ENCODE results near the gene ZNF784. TPM values are rescaled to one million over a fixed set of nuclear protein-coding genes. Genes with fewer than 3 reads are reported as not detected.
A peak's percentile ranks its signal among the peaks of the same experiment; 100 is the strongest.

ZNF784 gene
- total RNA-seq, 1 experiment from 2014 or later: 10.2 TPM

DNA sequence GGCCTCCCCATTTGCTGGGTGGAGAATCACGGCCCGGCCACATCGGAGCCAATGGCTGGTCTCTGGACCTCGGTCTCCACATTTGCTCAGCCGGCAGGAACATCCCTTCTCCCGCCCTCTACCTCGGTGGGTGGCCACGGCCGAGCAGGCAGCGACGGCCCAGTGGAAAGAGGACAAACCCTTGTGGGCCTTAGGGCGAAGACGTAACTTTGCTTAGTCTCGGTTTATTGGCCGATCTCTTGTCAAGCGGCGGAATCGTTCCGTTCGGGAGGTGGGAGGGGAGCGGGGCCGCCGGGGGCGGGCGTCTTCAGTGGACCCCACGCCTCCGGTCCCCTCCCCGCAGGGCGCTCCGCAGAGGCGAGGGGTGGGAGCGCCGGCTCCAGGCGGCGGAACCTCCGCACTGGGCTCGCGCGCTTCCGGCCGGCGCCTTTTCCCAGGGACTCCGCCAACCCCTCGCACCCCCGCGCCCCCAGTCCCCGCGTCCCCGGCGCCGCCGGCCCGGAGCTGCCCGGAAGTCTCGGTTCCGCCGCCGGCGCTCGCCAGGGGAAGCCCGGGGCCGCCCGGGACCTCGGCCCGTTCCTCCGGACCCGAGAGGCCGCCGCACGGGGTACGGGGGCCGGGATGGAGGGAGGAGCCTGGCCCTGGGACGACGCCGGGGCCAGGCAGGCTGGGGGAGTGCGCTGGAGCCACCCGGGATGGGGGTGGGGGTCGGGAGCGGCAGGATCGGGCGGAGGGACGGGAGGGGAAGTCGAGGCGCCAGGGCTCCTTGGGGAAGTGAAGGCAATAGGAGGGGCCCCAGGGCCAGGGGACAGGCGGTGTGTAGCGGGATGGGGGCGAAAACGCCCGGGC is 16.4 kb upstream of the ZNF784 start, which contains the start of gene ZNF580:
Gene ZNF580, plus strand, starts transcription at position 426 of the 849 bp plus-strand sequence. CDS start 1,507 bp downstream, outside the sequence.
- Mint-ChIP-seq H3K27me3 (ENCODE audit: insufficient read depth, unreplicated experiment) (no peaks in the 10 kb centered on the region), H3K4me1 (ENCODE audit: low read depth, unreplicated experiment) (peaks cover 47% of the 10 kb centered on the region), H3K36me3 (ENCODE audit: insufficient read depth, unreplicated experiment) (peaks cover 93% of the 10 kb centered on the region), H3K4me3 (ENCODE audit: unreplicated experiment) (peak within 1 kb of the TSS; percentile 86), H3K9me3 (ENCODE audit: unreplicated experiment) (no peaks in the 10 kb centered on the region), H3K27ac (ENCODE audit: unreplicated experiment) (peak within 1 kb of the TSS; percentile 95)
- Histone ChIP-seq H3K36me3 (ENCODE audit: control insufficient read depth, insufficient read depth, low read length) (0 out of 2 replicates have a peak, but pooled peaks cover 2% of the 10 kb centered on the region), H3K27me3 (replicated peaks; ENCODE audit: control insufficient read depth, insufficient read depth, low read length) (no peaks in the 10 kb centered on the region), H3K9me3 (no peaks in the 10 kb centered on the region), H3K4me3 (ENCODE audit: low read depth, low read length) (peak within 1 kb of the TSS; percentile 84), H3K4me1 (peaks cover 13% of the 10 kb centered on the region)
- no peak for TF ChIP-seq CTCF (IDR thresholded peaks at IDR 0.05; ENCODE audit: insufficient read depth in 1 of 2, low read depth in 1 of 2, low read length in 1 of 2, severe bottlenecking in 1 of 2, unreplicated experiment in 1 of 2)
- POLR2A ChIA-PET: interaction anchor here (0.6 to 1.0 kb wide), 8 partner anchors 9 to 660 kb away, joined by 3 to 8 read pairs (median 4); partner anchors contain the start of genes FIZ1, ISOC2, U2AF2 and ZNF784
- intact Hi-C loops (cut with micrococcal nuclease; ENCODE audit: unreplicated experiment): loop anchor here (1.0 to 2.0 kb wide), 2 partner anchors 8 to 14 kb away; partner anchors contain the start of gene U2AF2
- no TSS peak for BruUV-seq (replicated peaks)
- DNase-seq: peak; percentile 82 to 85
- CTCF ChIA-PET: interaction anchor here (0.6 to 1.0 kb wide), 12 partner anchors 9 to 560 kb away, joined by 3 to 21 read pairs (median 4); partner anchors contain the start of genes ISOC2, U2AF2 and ZNF784

DNA sequence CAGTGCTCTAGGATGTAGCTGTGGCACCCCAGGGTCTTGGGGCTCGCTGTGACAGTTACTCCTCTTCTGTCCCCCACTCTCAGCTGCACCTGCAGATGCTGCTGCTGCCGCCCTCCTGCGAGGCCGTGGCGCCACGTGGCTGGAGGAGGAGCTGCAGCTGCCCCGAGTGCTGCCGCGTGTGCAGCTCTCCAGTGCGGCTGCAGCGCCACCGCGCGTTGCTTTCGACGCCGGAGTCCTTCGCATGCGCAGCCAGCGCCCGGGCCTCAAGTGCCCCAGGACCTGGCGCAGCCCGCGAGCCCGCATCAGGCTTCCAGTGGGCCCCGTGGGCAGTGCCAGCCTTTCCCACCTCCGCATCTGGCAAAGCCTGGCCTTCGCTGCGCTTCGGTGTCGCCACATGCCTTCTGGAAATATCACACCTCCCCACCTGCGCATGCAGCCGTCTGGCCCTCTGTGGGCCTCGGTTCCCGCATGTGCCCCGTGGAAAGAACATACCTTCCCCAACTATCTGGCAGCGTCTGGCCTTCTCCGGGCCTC is 15.7 kb upstream of the ZNF784 start:
- peaks cover 54% of the 10 kb centered on the region for H3K4me1 Mint-ChIP-seq (ENCODE audit: low read depth, unreplicated experiment)
- peak; percentile 89 to 93 for DNase-seq
- peaks cover 16% of the 10 kb centered on the region for H3K4me1 ChIP-seq
- POLR2A ChIA-PET: interaction anchor here (0.6 to 1.0 kb wide), 6 partner anchors 9 to 494 kb away, joined by 3 to 5 read pairs (median 4); partner anchors contain the start of genes FIZ1, ISOC2, U2AF2 and ZNF784
- BruUV-seq (replicated peaks): TSS peak; percentile 38
- H3K9me3 Mint-ChIP-seq (ENCODE audit: unreplicated experiment): no peaks in the 10 kb centered on the region
- peaks cover 92% of the 10 kb centered on the region for H3K36me3 Mint-ChIP-seq (ENCODE audit: insufficient read depth, unreplicated experiment)
- peak overlapping the region; percentile 94 for H3K27ac Mint-ChIP-seq (ENCODE audit: unreplicated experiment)
- H3K9me3 ChIP-seq: no peaks in the 10 kb centered on the region
- H3K36me3 ChIP-seq (ENCODE audit: control insufficient read depth, insufficient read depth, low read length): 0 out of 2 replicates have a peak, but pooled peaks cover 2% of the 10 kb centered on the region
- H3K27me3 ChIP-seq (replicated peaks; ENCODE audit: control insufficient read depth, insufficient read depth, low read length): no peaks in the 10 kb centered on the region
- CTCF ChIA-PET: interaction anchor here (0.6 to 1.0 kb wide), 12 partner anchors 9 to 560 kb away, joined by 3 to 21 read pairs (median 4); partner anchors contain the start of genes ISOC2, U2AF2 and ZNF784
- H3K4me3 ChIP-seq (ENCODE audit: low read depth, low read length): peak overlapping the region; percentile 84
- H3K4me3 Mint-ChIP-seq (ENCODE audit: unreplicated experiment): peak overlapping the region; percentile 86
- peak; percentile 54 to 88 for TF ChIP-seq CTCF (IDR thresholded peaks at IDR 0.05; ENCODE audit: insufficient read depth in 1 of 2, low read depth in 1 of 2, low read length in 1 of 2, severe bottlenecking in 1 of 2, unreplicated experiment in 1 of 2)
- H3K27me3 Mint-ChIP-seq (ENCODE audit: insufficient read depth, unreplicated experiment): no peaks in the 10 kb centered on the region
- intact Hi-C loops (cut with micrococcal nuclease; ENCODE audit: unreplicated experiment): loop anchor here (1.0 to 2.0 kb wide), 2 partner anchors 8 to 15 kb away; partner anchors contain the start of gene U2AF2

Measured in Caco-2 (cell line).